Prostate gland (tissue), 2 donors: Measurements from ENCODE around the gene ECEL1. TPM values are rescaled to one million over a fixed set of nuclear protein-coding genes. Genes with fewer than 3 reads are reported as not detected.

Experiments used
- DNase-seq: peaks from one replicate; pipeline ENCODE4 v3.0.0-alpha.2; 2019; ENCODE audit warnings: low spot score
- H3K27ac ChIP-seq, 2 donors: fragments of 200-600 bp; sonication (generic); 2 replicates each; pipeline ENCODE4 v1.5.1; 2017 to 2019
- H3K27me3 ChIP-seq: fragments of 200-600 bp; sonication (generic); replicated peaks from 2 replicates; pipeline ENCODE4 v1.5.1; 2019; ENCODE audit not compliant: insufficient read depth
- H3K36me3 ChIP-seq, 2 donors: fragments of 200-600 bp; sonication (generic); 1 replicate in 1 of 2; 2 replicates in 1 of 2; pipeline versions ENCODE4 v1.5.1 to v1.8.1; 2017 to 2019
- H3K4me1 ChIP-seq: fragments of 200-600 bp; sonication (generic); replicated peaks from 2 replicates; pipeline ENCODE4 v1.5.1; 2019
- H3K4me3 ChIP-seq, 2 donors: fragments of 200-600 bp; sonication (generic); 2 replicates each; pipeline ENCODE4 v1.5.1; 2017 to 2019
- H3K9me3 ChIP-seq: fragments of 200-600 bp; sonication (generic); 2 replicates; pipeline ENCODE4 v1.5.1; 2017
- POLR2A ChIP-seq: fragments of 450-650 bp; IDR thresholded peaks from one replicate; pipeline ENCODE4 v1.6.1; 2016; ENCODE audit warnings: antibody characterized with exemption, mild to moderate bottlenecking
- POLR2AphosphoS5 ChIP-seq: sonication (generic); formaldehyde crosslinking; IDR thresholded peaks from one replicate; pipeline ENCODE4 v1.6.1; 2017; ENCODE audit warnings: antibody characterized with exemption
- WGBS: methylation state at CpG from one replicate; pipeline ENCODE4 v1.1.5; 2018; 5-methylcytosine and 5-hydroxymethylcytosine counted together
- intact Hi-C: fragments of 100-400 bp; cut with DNase I; formaldehyde crosslinking; loops from one replicate; pipeline ENCODE4 v1.14.2; 2022
- total RNA-seq, 2 donors: library from RNA; depleted of rRNA; stranded (reverse); fragments of >200 nt; gene quantifications; one replicate each; pipeline ENCODE4 v1.1.0, GENCODE V29; 2016
- TF ChIP-seq, protein P1 (sequence below), 4 experiments: fragments of 200-600 bp in 2 of 4; fragments of 450-650 bp in 2 of 4; sonication (generic) in 2 of 4; IDR thresholded peaks; 1 replicate in 3 of 4; 2 replicates in 1 of 4; pipeline ENCODE4 v1.5.1; 2016 to 2019; ENCODE audit warnings: antibody characterized with exemption in 4 of 4, mild to moderate bottlenecking in 2 of 4, moderate library complexity in 2 of 4

ECEL1 gene
- total RNA-seq, 2 donors from 2014 or later = 0.82 to 15.3 TPM

DNA sequence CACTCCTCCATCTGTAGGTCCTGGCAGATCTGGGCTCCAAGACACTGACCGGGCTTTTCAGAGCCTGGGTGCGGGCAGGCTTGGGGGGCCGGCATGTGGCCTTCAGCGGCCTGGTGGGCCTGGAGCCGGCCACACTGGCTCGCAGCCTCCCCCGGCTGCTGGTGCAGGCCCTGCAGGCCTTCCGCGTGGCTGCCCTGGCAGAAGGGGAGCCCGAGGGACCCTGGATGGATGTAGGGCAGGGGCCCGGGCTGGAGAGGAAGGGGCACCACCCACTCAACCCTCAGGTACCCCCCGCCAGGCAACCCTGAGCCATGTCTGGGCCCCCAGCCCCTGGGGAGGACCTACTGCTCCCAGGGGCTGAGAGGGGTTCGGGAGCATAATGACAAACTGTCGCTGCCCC lies 37.6 kb upstream of the ECEL1 start:
- intact Hi-C loops = no loop called here
- no peak overlapping the region for H3K27ac ChIP-seq
- H3K4me3 ChIP-seq = no peak overlapping the region
- TF ChIP-seq, protein P1, sequence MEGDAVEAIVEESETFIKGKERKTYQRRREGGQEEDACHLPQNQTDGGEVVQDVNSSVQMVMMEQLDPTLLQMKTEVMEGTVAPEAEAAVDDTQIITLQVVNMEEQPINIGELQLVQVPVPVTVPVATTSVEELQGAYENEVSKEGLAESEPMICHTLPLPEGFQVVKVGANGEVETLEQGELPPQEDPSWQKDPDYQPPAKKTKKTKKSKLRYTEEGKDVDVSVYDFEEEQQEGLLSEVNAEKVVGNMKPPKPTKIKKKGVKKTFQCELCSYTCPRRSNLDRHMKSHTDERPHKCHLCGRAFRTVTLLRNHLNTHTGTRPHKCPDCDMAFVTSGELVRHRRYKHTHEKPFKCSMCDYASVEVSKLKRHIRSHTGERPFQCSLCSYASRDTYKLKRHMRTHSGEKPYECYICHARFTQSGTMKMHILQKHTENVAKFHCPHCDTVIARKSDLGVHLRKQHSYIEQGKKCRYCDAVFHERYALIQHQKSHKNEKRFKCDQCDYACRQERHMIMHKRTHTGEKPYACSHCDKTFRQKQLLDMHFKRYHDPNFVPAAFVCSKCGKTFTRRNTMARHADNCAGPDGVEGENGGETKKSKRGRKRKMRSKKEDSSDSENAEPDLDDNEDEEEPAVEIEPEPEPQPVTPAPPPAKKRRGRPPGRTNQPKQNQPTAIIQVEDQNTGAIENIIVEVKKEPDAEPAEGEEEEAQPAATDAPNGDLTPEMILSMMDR (IDR thresholded peaks at IDR 0.05) = no peak
- no peak for TF ChIP-seq POLR2AphosphoS5
- no peak for TF ChIP-seq POLR2A
- no peak for DNase-seq
- H3K27me3 ChIP-seq = peaks cover 23% of the 10 kb centered on the region
- H3K9me3 ChIP-seq = no peaks in the 10 kb centered on the region
- no peaks in the 10 kb centered on the region for H3K36me3 ChIP-seq
- peaks cover 9% of the 10 kb centered on the region for H3K4me1 ChIP-seq
- WGBS = 82% methylated on average over 5 of the region's 14 CpGs

DNA sequence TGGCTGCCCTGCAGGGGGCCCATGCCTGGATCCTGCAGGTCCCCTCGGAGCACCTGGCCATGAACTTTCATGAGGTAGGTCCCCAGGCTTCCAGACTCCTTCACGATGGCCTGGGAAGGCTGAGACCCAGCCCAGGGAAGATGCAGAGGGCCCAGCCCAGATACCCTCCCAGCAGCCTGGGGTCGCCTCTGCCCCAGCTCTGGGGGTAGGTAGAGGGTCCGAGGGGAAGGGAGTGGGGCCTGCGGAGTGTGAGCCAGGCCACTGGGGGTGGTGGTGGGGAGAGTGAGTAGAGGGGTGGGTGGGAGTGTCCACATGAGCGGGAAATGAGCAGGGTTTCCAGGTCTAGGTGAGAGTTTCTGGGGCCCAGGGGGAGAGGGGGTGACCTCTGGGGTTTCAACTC lies 37.1 kb upstream of the ECEL1 start:
- H3K36me3 ChIP-seq = no peaks in the 10 kb centered on the region
- intact Hi-C loops = loop anchor here (5.0 kb wide), 1 partner anchor 602 kb away; no protein-coding TSS in a partner anchor
- 77% methylated on average over 6 of the region's 6 CpGs for WGBS
- H3K4me1 ChIP-seq = peaks cover 9% of the 10 kb centered on the region
- TF ChIP-seq POLR2A (no peak), POLR2AphosphoS5 (no peak)
- TF ChIP-seq, protein P1 (IDR thresholded peaks at IDR 0.05) = no peak
- H3K4me3 ChIP-seq = no peak overlapping the region
- no peak overlapping the region for H3K27ac ChIP-seq
- no peak for DNase-seq
- no peaks in the 10 kb centered on the region for H3K9me3 ChIP-seq
- peaks cover 23% of the 10 kb centered on the region for H3K27me3 ChIP-seq

DNA sequence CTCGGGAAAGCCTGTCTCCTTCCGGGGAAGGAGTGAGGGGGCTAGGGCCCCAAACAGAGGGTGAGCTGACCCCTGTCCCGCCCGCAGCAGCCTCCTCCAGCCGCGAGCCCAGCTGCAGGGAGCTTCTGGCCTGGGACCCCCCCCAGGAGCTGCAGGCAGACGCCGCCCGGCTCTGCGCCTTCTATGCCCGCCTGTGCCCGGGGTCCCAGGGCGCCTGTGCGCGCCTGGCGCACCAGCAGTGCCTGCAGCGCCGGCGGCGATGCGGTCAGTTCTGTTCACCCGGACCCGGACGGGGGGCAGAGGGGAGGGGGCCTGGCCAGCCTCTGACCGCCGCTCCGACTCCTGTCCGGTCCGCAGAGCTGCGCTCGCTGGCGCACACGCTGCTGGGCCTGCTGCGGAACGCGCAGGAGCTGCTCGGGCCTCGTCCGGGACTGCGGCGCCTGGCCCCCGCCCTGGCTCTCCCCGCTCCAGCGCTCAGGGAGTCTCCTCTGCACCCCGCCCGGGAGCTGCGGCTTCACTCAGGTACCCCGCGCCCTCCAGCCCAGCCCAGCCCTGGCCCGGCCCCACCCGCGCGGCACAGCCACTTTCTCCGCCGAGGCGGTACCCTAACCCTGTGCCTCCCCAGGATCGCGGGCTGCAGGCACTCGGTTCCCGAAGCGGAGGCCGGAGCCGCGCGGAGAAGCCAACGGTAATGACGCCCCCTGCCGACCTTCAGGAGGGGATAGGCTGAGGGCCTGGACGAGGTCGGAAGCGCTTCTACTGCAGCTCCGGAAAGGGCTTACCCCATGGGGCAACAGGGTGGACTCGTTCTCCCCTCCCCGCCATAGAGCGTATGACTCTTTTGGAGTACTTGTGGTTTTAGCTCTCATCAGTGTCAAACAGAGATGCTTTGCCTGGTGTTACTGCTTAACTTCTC lies 36.3 kb upstream of the ECEL1 start:
- 4% methylated on average over 66 of the region's 75 CpGs for WGBS
- intact Hi-C loops = loop anchor here (5.0 kb wide), 1 partner anchor 602 kb away; no protein-coding TSS in a partner anchor
- Histone ChIP-seq H3K27ac (no peak overlapping the region), H3K4me1 (peaks cover 9% of the 10 kb centered on the region), H3K27me3 (peaks cover 23% of the 10 kb centered on the region), H3K4me3 (peak overlapping the region; percentile 5 to 7), H3K36me3 (no peaks in the 10 kb centered on the region), H3K9me3 (no peaks in the 10 kb centered on the region)
- no peak for DNase-seq
- TF ChIP-seq, protein P1 (IDR thresholded peaks at IDR 0.05) = no peak
- no peak for TF ChIP-seq POLR2A
- no peak for TF ChIP-seq POLR2AphosphoS5

DNA sequence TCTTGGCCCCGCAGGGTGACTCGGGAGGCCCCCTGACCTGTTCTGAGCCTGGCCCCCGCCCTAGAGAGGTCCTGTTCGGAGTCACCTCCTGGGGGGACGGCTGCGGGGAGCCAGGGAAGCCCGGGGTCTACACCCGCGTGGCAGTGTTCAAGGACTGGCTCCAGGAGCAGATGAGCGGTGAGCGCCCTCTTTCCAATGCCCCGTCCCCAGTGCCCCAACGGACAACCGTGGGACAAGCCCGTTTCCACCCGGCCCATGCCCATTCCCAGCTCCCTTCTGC lies 35.7 kb upstream of the ECEL1 start:
- H3K27me3 ChIP-seq = peaks cover 23% of the 10 kb centered on the region
- no peak overlapping the region for H3K4me3 ChIP-seq
- intact Hi-C loops = loop anchor here (5.0 kb wide), 1 partner anchor 601 kb away; no protein-coding TSS in a partner anchor
- H3K4me1 ChIP-seq = peaks cover 9% of the 10 kb centered on the region
- no peak for DNase-seq
- no peak overlapping the region for H3K27ac ChIP-seq
- TF ChIP-seq POLR2AphosphoS5 = no peak
- no peak for TF ChIP-seq POLR2A
- TF ChIP-seq, protein P1 (IDR thresholded peaks at IDR 0.05) = no peak
- H3K9me3 ChIP-seq = no peaks in the 10 kb centered on the region
- H3K36me3 ChIP-seq = no peaks in the 10 kb centered on the region
- WGBS = 6% methylated on average over 4 of the region's 16 CpGs
